ENCODE measurements around the gene SAA2.

DNA sequence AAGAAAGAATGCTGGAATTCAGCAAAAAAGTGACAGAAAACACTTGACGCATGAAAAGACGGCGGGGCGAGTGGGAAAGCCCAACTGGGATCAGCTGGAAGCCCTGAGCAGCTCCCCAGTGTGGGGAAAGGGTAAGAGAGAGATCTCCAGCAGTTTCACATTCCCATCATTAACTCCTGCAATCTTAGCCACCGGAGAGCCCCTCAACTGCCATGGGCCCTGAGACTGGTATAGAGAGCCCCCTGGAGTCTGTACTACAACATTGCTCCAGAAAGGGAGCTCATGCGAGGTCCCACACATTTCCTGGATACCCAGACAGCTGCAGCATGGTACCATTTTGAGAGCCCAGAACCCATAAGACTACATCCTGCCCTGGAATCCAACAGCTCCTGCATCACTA lies 44.7 kb downstream of the SAA2 start:
- no peak for TF ChIP-seq CTCF (IDR thresholded peaks at IDR 0.05)
- TF ChIP-seq POLR2A (IDR thresholded peaks at IDR 0.05): no peak

All from thyroid gland (tissue), 4 donors.